ENCODE data around the gene TEX14. TPM values are rescaled to one million over a fixed set of nuclear protein-coding genes. Genes with fewer than 3 reads are reported as not detected.

The TEX14 gene
- total RNA-seq, 1 experiment from 2014 or later, result not detected

Small RNA genes lying within 50 kb of the gene (small RNA-seq; reads per million reads assigned to genes)
- gene AC011195.1 (not detected), gene RF00012 (1.4 reads per million, percentile 50 among the genes with 10 or more reads in this experiment), gene RNU1-108P (3.8 reads per million, percentile 79 among the genes with 10 or more reads in this experiment), gene RNU1-52P (not detected), gene RNU1-85P (0.57 reads per million)

Other genes starting within 250 kb of the TEX14 start
- not detected in 2 replicates for gene HSF5, start 203.6 kb downstream of the TEX14 start, total RNA-seq (2014; rRNA removed; shearing (Covaris generic))
- gene MTMR4, start 177.4 kb downstream of the TEX14 start, total RNA-seq (2014; rRNA removed; shearing (Covaris generic)), result 39.1 and 50.0 TPM in 2 replicates
- gene RAD51C, start 557 bp upstream of the TEX14 start, total RNA-seq (2014; rRNA removed; shearing (Covaris generic)), result 13.0 and 13.4 TPM in 2 replicates
- gene PPM1E, start 63.8 kb upstream of the TEX14 start, total RNA-seq (2014; rRNA removed; shearing (Covaris generic)), result not detected in 2 replicates